Measurements from ENCODE around the gene CNTNAP2. TPM values are rescaled to one million over a fixed set of nuclear protein-coding genes. Genes with fewer than 3 reads are reported as not detected.

The CNTNAP2 gene
- total RNA-seq, 3 donors from 2014 or later (not counting 1 experiment from before 2014, with no cell fraction given): 0.18 to 1.1 TPM; not detected in 1

DNA sequence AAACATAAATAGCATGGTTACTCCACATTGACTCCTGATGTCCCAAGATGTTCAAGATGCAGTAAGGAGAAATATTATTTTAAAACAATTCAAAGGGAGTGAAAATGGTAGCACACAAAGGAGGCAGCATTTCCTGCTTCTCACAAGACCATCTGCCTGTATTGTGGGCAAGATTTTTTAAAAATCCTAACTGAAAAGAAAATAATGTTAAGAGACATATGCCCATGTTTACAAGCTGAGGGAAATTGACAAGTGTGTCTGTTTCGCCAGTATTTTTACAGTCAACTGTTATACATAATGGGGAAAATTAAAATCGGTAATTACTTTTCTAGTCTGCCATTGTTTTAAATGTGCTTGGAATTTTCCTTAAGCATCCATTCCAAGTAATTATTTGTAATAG lies 1827.7 kb downstream of the CNTNAP2 start:
- ATAC-seq (no peak), DNase-seq (no peak)
- H3K4me1 ChIP-seq (ENCODE audit: control insufficient read depth, insufficient read depth, low read length): no peaks in the 10 kb centered on the region
- no peaks in the 10 kb centered on the region for H3K36me3 ChIP-seq (ENCODE audit: control insufficient read depth, insufficient read depth, low read length)
- TF ChIP-seq, protein P1, sequence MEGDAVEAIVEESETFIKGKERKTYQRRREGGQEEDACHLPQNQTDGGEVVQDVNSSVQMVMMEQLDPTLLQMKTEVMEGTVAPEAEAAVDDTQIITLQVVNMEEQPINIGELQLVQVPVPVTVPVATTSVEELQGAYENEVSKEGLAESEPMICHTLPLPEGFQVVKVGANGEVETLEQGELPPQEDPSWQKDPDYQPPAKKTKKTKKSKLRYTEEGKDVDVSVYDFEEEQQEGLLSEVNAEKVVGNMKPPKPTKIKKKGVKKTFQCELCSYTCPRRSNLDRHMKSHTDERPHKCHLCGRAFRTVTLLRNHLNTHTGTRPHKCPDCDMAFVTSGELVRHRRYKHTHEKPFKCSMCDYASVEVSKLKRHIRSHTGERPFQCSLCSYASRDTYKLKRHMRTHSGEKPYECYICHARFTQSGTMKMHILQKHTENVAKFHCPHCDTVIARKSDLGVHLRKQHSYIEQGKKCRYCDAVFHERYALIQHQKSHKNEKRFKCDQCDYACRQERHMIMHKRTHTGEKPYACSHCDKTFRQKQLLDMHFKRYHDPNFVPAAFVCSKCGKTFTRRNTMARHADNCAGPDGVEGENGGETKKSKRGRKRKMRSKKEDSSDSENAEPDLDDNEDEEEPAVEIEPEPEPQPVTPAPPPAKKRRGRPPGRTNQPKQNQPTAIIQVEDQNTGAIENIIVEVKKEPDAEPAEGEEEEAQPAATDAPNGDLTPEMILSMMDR (IDR thresholded peaks at IDR 0.05): no peak
- WGBS (ENCODE audit: insufficient coverage): 100% methylated on average over 2 of the region's 2 CpGs
- intact Hi-C loops (cut with micrococcal nuclease): no loop called here
- no peaks in the 10 kb centered on the region for H3K9me3 ChIP-seq (ENCODE audit: control insufficient read depth, insufficient read depth, low read length)
- Mint-ChIP-seq H3K27ac (no peak overlapping the region), H3K4me3 (no peak overlapping the region), H3K4me1 (no peaks in the 10 kb centered on the region), H3K9me3 (peaks cover 4 to 8% of the 10 kb centered on the region in 2 donors), H3K36me3 (no peaks in the 10 kb centered on the region), H3K27me3 (ENCODE audit: low read depth in 2 of 2) (no peaks in the 10 kb centered on the region)
- no peak overlapping the region for H3K4me3 ChIP-seq (ENCODE audit: low read length)
- no peak overlapping the region for H3K27ac ChIP-seq (ENCODE audit: low read length)
- H3K27me3 ChIP-seq (ENCODE audit: control insufficient read depth, insufficient read depth, low read length): no peaks in the 10 kb centered on the region

GRCh38 chr7:147952918-147953317 lies 1836.3 kb downstream of the CNTNAP2 start:
- no peak overlapping the region for H3K4me3 ChIP-seq (ENCODE audit: low read length)
- H3K4me1 ChIP-seq (ENCODE audit: control insufficient read depth, insufficient read depth, low read length): no peaks in the 10 kb centered on the region
- no peaks in the 10 kb centered on the region for H3K9me3 ChIP-seq (ENCODE audit: control insufficient read depth, insufficient read depth, low read length)
- DNase-seq: no peak
- ATAC-seq: no peak
- WGBS (ENCODE audit: insufficient coverage): 88% methylated on average over 5 of the region's 6 CpGs
- Mint-ChIP-seq H3K9me3 (peaks cover 3 to 9% of the 10 kb centered on the region in 2 donors), H3K4me3 (no peak overlapping the region), H3K27me3 (ENCODE audit: low read depth in 2 of 2) (no peaks in the 10 kb centered on the region), H3K4me1 (no peaks in the 10 kb centered on the region), H3K36me3 (no peaks in the 10 kb centered on the region), H3K27ac (no peak overlapping the region)
- no peak overlapping the region for H3K27ac ChIP-seq (ENCODE audit: low read length)
- H3K36me3 ChIP-seq (ENCODE audit: control insufficient read depth, insufficient read depth, low read length): no peaks in the 10 kb centered on the region
- intact Hi-C loops (cut with micrococcal nuclease): no loop called here
- no peaks in the 10 kb centered on the region for H3K27me3 ChIP-seq (ENCODE audit: control insufficient read depth, insufficient read depth, low read length)
- TF ChIP-seq, protein P1 (IDR thresholded peaks at IDR 0.05): no peak

DNA sequence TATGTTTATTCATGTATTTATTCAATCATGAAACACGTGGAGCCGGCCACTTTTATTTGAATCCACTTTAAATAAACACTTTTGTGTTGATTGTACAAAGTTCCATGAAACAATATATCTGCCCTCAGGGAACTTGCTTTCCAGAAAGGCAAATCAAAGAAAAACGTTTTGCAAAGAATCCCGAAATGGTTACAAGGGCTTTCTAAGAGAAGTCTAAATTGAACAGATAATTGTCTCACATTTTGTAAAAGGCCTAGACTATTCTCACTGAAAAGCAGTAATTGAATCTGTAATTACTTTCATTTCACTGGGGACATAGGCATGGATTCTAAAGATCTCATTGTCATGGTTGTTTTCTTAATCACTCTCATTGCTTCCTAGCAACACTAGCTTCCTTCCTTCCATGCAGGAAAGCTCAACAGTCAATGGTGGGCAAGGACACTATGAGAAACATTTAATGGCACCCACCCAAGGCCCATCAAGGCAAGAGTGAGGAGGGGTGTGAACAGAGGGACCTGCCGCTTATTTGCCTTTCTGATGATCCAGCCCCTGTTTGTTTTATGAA lies 1851.5 kb downstream of the CNTNAP2 start:
- ATAC-seq (no peak), DNase-seq (no peak)
- intact Hi-C loops (cut with micrococcal nuclease): no loop called here
- no peak overlapping the region for H3K4me3 ChIP-seq (ENCODE audit: low read length)
- H3K27ac Mint-ChIP-seq: no peak overlapping the region
- H3K27me3 ChIP-seq (ENCODE audit: control insufficient read depth, insufficient read depth, low read length): no peaks in the 10 kb centered on the region
- no peaks in the 10 kb centered on the region for H3K4me1 Mint-ChIP-seq
- WGBS (ENCODE audit: insufficient coverage): 86% methylated on average over 5 of the region's 5 CpGs
- no peaks in the 10 kb centered on the region for H3K36me3 ChIP-seq (ENCODE audit: control insufficient read depth, insufficient read depth, low read length)
- H3K27ac ChIP-seq (ENCODE audit: low read length): no peak overlapping the region
- H3K9me3 Mint-ChIP-seq: peaks cover 2 to 3% of the 10 kb centered on the region in 2 donors
- no peaks in the 10 kb centered on the region for H3K4me1 ChIP-seq (ENCODE audit: control insufficient read depth, insufficient read depth, low read length)
- H3K36me3 Mint-ChIP-seq: no peaks in the 10 kb centered on the region
- H3K27me3 Mint-ChIP-seq (ENCODE audit: low read depth in 2 of 2): no peaks in the 10 kb centered on the region
- H3K9me3 ChIP-seq (ENCODE audit: control insufficient read depth, insufficient read depth, low read length): no peaks in the 10 kb centered on the region
- TF ChIP-seq, protein P1 (IDR thresholded peaks at IDR 0.05): no peak
- no peak overlapping the region for H3K4me3 Mint-ChIP-seq

DNA sequence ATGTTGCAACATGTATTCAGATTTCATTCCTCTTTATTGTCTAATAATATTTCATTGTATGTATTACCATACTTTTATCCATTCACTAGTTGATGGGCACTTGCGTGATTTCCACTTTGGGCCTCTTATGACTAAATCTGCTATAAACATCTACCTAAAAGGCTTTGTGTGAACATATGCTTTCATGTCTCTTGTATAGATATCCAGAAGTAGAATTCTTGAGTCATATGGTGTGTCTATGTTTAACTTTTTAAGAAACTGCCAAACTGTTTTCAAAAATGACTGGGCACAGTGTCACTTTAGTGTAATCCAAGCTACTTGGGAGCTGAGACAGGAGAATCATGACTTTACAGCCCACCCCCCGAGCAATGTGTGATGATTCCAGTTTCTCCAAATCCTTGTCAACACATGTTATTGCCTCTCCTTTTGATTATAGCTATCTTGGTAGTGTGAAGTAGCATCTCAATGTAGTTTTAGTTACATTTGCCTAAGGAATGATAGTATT lies 1855.1 kb downstream of the CNTNAP2 start:
- Histone ChIP-seq H3K4me1 (ENCODE audit: control insufficient read depth, insufficient read depth, low read length) (no peaks in the 10 kb centered on the region), H3K27me3 (ENCODE audit: control insufficient read depth, insufficient read depth, low read length) (no peaks in the 10 kb centered on the region), H3K9me3 (ENCODE audit: control insufficient read depth, insufficient read depth, low read length) (no peaks in the 10 kb centered on the region), H3K36me3 (ENCODE audit: control insufficient read depth, insufficient read depth, low read length) (no peaks in the 10 kb centered on the region), H3K4me3 (ENCODE audit: low read length) (no peak overlapping the region), H3K27ac (ENCODE audit: low read length) (no peak overlapping the region)
- intact Hi-C loops (cut with micrococcal nuclease): no loop called here
- no peaks in the 10 kb centered on the region for H3K4me1 Mint-ChIP-seq
- DNase-seq (no peak), ATAC-seq (no peak)
- 90% methylated on average over 1 of the region's 2 CpGs for WGBS (ENCODE audit: insufficient coverage)
- H3K27me3 Mint-ChIP-seq (ENCODE audit: low read depth in 2 of 2): no peaks in the 10 kb centered on the region
- no peaks in the 10 kb centered on the region for H3K9me3 Mint-ChIP-seq
- TF ChIP-seq, protein P1 (IDR thresholded peaks at IDR 0.05): no peak
- H3K36me3 Mint-ChIP-seq: no peaks in the 10 kb centered on the region
- H3K4me3 Mint-ChIP-seq: no peak overlapping the region
- H3K27ac Mint-ChIP-seq: no peak overlapping the region

Data from natural killer cell (primary cell).